Loucy (cell line): Measurements from ENCODE around the gene IGSF21.

Experiments used
- H2AFZ ChIP-seq: fragments of 200-600 bp; sonication (generic); 2 replicates; pipeline ENCODE4 v1.6.0; 2016; ENCODE audit warnings: antibody characterized with exemption, mild to moderate bottlenecking, low read length, moderate library complexity
- H3F3A ChIP-seq: fragments of 200-600 bp; 2 replicates; pipeline ENCODE4 v1.6.0; 2016; ENCODE audit warnings: antibody characterized with exemption, low read depth, mild to moderate bottlenecking
- H3K27me3 ChIP-seq: fragments of 200-600 bp; sonication (generic); 2 replicates; pipeline ENCODE4 v1.6.1; 2014; ENCODE audit warnings: low read length, mild to moderate bottlenecking; ENCODE audit not compliant: insufficient read depth, poor library complexity, severe bottlenecking
- H3K36me3 ChIP-seq: fragments of 200-600 bp; sonication (generic); 2 replicates; pipeline ENCODE4 v1.6.1; 2016; ENCODE audit warnings: low read length; ENCODE audit not compliant: insufficient read depth
- H3K4me1 ChIP-seq: fragments of 200-600 bp; sonication (generic); 2 replicates; pipeline ENCODE4 v1.5.1; 2014; ENCODE audit warnings: low read length, mild to moderate bottlenecking; ENCODE audit not compliant: insufficient read depth, poor library complexity, severe bottlenecking
- H3K4me2 ChIP-seq: fragments of 200-600 bp; sonication (generic); 2 replicates; pipeline ENCODE4 v1.6.0; 2014; ENCODE audit warnings: antibody characterized with exemption, low read length, low read depth, mild to moderate bottlenecking; ENCODE audit not compliant: poor library complexity, severe bottlenecking
- H3K4me3 ChIP-seq: fragments of 200-600 bp; sonication (generic); 2 replicates; pipeline ENCODE4 v1.5.1; 2014; ENCODE audit warnings: low read length, mild to moderate bottlenecking, mixed read lengths; ENCODE audit not compliant: poor library complexity, severe bottlenecking
- H3K79me2 ChIP-seq: fragments of 200-600 bp; sonication (generic); 2 replicates; pipeline ENCODE4 v1.6.1; 2014; ENCODE audit warnings: low read length; ENCODE audit not compliant: insufficient read depth
- H3K9ac ChIP-seq: fragments of 200-600 bp; sonication (generic); 2 replicates; pipeline ENCODE4 v1.6.0; 2014; ENCODE audit warnings: mild to moderate bottlenecking, low read depth, low read length, moderate library complexity; ENCODE audit not compliant: poor library complexity, severe bottlenecking
- H3K9me2 ChIP-seq: fragments of 200-600 bp; sonication (generic); replicated peaks from 2 replicates; pipeline ENCODE4 v1.6.1; 2016; ENCODE audit warnings: low read depth, low read length, mixed read lengths
- H3K9me3 ChIP-seq: fragments of 200-600 bp; sonication (generic); 2 replicates; pipeline ENCODE4 v1.6.1; 2014; ENCODE audit warnings: mild to moderate bottlenecking, antibody characterized with exemption, low read length, low read depth; ENCODE audit not compliant: insufficient read depth
- H4K20me1 ChIP-seq: fragments of 200-600 bp; sonication (generic); 2 replicates; pipeline ENCODE4 v1.6.0; 2014; ENCODE audit warnings: antibody characterized with exemption, low read length, mild to moderate bottlenecking; ENCODE audit not compliant: insufficient read depth, poor library complexity, severe bottlenecking
- CTCF ChIP-seq: fragments of 200-600 bp; sonication (generic); conservative IDR thresholded peaks from 2 replicates; pipeline ENCODE4 v1.5.1; 2014; ENCODE audit warnings: mild to moderate bottlenecking, antibody characterized with exemption, low read length
- EZH2phosphoT487 ChIP-seq: fragments of 200-600 bp; IDR thresholded peaks from 2 replicates; pipeline ENCODE4 v1.6.1; 2018; ENCODE audit warnings: antibody characterized with exemption, mild to moderate bottlenecking, moderate library complexity, borderline replicate concordance

IGSF21 gene

GRCh38 chr1:18073066-18073642 is 34.4 kb upstream of the IGSF21 start:
- no peaks in the 10 kb centered on the region for H3K9me2 ChIP-seq
- H3K4me3 ChIP-seq = no peak overlapping the region
- H3K79me2 ChIP-seq = no peaks in the 10 kb centered on the region
- no peak overlapping the region for H3K9ac ChIP-seq
- H3K9me3 ChIP-seq = no peaks in the 10 kb centered on the region
- no peaks in the 10 kb centered on the region for H3K27me3 ChIP-seq
- no peaks in the 10 kb centered on the region for H4K20me1 ChIP-seq
- H3F3A ChIP-seq = no peaks in the 10 kb centered on the region
- no peaks in the 10 kb centered on the region for H3K4me1 ChIP-seq
- no peaks in the 10 kb centered on the region for H3K36me3 ChIP-seq
- H2AFZ ChIP-seq = no peak overlapping the region
- no peak for TF ChIP-seq EZH2phosphoT487
- TF ChIP-seq CTCF = no peak
- no peak overlapping the region for H3K4me2 ChIP-seq

GRCh38 chr1:18077657-18078215 is 29.9 kb upstream of the IGSF21 start:
- no peak overlapping the region for H3K4me3 ChIP-seq
- no peak overlapping the region for H3K9ac ChIP-seq
- H3K79me2 ChIP-seq = no peaks in the 10 kb centered on the region
- no peak for TF ChIP-seq CTCF
- no peak for TF ChIP-seq EZH2phosphoT487
- no peaks in the 10 kb centered on the region for H3K27me3 ChIP-seq
- H4K20me1 ChIP-seq = no peaks in the 10 kb centered on the region
- H3K9me3 ChIP-seq = no peaks in the 10 kb centered on the region
- no peaks in the 10 kb centered on the region for H3K9me2 ChIP-seq
- H3K4me1 ChIP-seq = no peaks in the 10 kb centered on the region
- no peak overlapping the region for H2AFZ ChIP-seq
- H3K36me3 ChIP-seq = no peaks in the 10 kb centered on the region
- H3K4me2 ChIP-seq = no peak overlapping the region
- H3F3A ChIP-seq = no peaks in the 10 kb centered on the region

- H3K79me2 ChIP-seq = no peaks in the 10 kb centered on the region
- no peaks in the 10 kb centered on the region for H3K27me3 ChIP-seq
Observed at GRCh38 chr1:18079941-18080735, 27.5 kb upstream of the IGSF21 start.

More at GRCh38 chr1:18079941-18080735, 27.5 kb upstream of the IGSF21 start:
- Histone ChIP-seq H3K4me2 (no peak overlapping the region), H3F3A (no peaks in the 10 kb centered on the region), H4K20me1 (no peaks in the 10 kb centered on the region), H3K36me3 (no peaks in the 10 kb centered on the region), H3K9me2 (no peaks in the 10 kb centered on the region), H3K9ac (no peak overlapping the region), H2AFZ (no peak overlapping the region), H3K9me3 (no peaks in the 10 kb centered on the region), H3K4me1 (no peaks in the 10 kb centered on the region), H3K4me3 (no peak overlapping the region)
- TF ChIP-seq CTCF (no peak), EZH2phosphoT487 (no peak)
